ENCODE measurements around the gene NLGN3.
"Not testable (repeated sequence)": the region's sequence is repeated elsewhere in the genome, so short reads cannot be mapped to it uniquely, and the experiment has no call there.

Gene NLGN3

GRCh38 chrX:71178908-71179307, 34.3 kb downstream of the NLGN3 start:
- DNase-seq (ENCODE audit: insufficient read length, low spot score) = no peak
- TF ChIP-seq CTCF (IDR thresholded peaks at IDR 0.05; ENCODE audit: insufficient read depth, missing control alignments) = peak; percentile 57
- no peak for FAIRE-seq

- not testable (repeated sequence) for FAIRE-seq; DNase-seq (ENCODE audit: insufficient read length, low spot score)
Observed at GRCh38 chrX:71180579-71181265, 36.1 kb downstream of the NLGN3 start.

DNA sequence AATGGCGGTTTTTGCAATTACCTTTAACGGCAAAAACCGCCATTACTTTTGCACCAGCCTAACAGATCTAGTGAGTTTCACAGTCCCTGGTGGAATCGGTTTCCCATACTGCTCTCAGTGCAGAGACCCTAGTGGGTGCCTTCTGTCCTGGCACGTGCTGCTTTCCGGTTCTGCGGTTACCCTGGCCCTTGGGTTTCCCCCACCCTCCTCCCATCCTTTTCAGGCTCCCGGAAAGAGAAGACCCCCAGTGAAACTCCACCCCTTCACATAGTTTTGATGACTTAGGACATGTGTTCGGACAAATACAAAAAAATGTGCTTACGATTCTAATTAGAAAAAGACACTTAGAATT, 36.9 kb downstream of the NLGN3 start:
- TF ChIP-seq CTCF (IDR thresholded peaks at IDR 0.05; ENCODE audit: insufficient read depth, missing control alignments) = no peak
- DNase-seq (ENCODE audit: insufficient read length, low spot score) (no peak), FAIRE-seq (no peak)

GRCh38 chrX:71181910-71182799, 37.5 kb downstream of the NLGN3 start:
- DNase-seq (ENCODE audit: insufficient read length, low spot score) = no peak
- FAIRE-seq = no peak

GRCh38 chrX:71182871-71183270, 38.2 kb downstream of the NLGN3 start:
- no peak for TF ChIP-seq CTCF (IDR thresholded peaks at IDR 0.05; ENCODE audit: insufficient read depth, missing control alignments)
- no peak for DNase-seq (ENCODE audit: insufficient read length, low spot score)
- FAIRE-seq = no peak

More at GRCh38 chrX:71181910-71182799, 37.5 kb downstream of the NLGN3 start:
- no peak for TF ChIP-seq CTCF (IDR thresholded peaks at IDR 0.05; ENCODE audit: insufficient read depth, missing control alignments)

DNA sequence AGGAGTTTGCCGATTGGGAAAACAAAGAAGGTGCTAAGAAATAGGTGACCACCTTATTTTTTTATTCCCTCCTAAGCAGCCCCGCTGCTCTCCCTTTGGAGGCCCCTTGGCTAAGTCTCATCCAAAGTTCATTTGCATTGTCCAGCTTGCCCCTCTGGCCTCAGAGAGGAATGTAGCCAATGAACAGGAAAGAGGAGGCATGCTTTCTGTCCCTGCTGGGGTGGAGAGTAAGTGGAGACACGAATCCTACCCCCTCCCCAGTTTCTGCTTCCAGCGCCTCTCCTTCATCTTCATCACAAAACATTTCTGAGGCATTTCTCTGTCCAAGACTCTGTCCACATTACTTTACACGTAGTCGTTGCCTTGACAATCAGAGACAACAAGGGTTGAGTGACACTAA, 38.7 kb downstream of the NLGN3 start:
- FAIRE-seq (no peak), DNase-seq (ENCODE audit: insufficient read length, low spot score) (no peak)
- no peak for TF ChIP-seq CTCF (IDR thresholded peaks at IDR 0.05; ENCODE audit: insufficient read depth, missing control alignments)

DNA sequence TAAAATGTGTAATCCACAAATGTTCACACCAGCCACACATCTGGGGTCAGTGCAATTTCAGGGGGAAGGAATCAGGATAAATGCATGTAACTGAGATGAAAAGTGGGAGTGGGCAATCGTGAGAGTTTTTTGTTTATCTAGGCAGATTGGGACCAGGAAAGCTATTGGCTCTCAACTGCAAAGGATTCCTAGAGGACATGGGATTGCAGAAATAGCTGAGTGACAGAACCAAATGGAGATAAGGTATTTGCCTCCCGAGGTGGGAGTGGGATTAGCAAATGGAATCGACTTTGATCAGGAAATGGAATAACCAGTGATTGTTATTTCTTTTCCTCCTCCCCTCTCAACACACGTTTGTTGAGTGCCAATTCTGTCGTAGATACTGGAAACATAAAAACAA, 39.5 kb downstream of the NLGN3 start:
- TF ChIP-seq CTCF (IDR thresholded peaks at IDR 0.05; ENCODE audit: insufficient read depth, missing control alignments) = no peak
- DNase-seq (ENCODE audit: insufficient read length, low spot score) (no peak), FAIRE-seq (no peak)

Data from D721Med (cell line).